Body of pancreas (tissue), 4 donors: ENCODE measurements around the gene CDK14.

ENCODE experiments used
- POLR2A ChIP-seq, 3 donors: fragments of 450-650 bp; IDR thresholded peaks; one replicate each; pipeline ENCODE4 v1.6.1; 2016; ENCODE audit warnings: antibody characterized with exemption in 3 of 3, mild to moderate bottlenecking in 2 of 3
- TF ChIP-seq, protein P1 (sequence below), 7 experiments: fragments of 450-650 bp in 4 of 7; fragments of 200-600 bp in 3 of 7; sonication (generic) in 3 of 7; IDR thresholded peaks; one replicate each; pipeline ENCODE4 v1.5.1; 2016 to 2019; ENCODE audit warnings: antibody characterized with exemption in 7 of 7

DNA sequence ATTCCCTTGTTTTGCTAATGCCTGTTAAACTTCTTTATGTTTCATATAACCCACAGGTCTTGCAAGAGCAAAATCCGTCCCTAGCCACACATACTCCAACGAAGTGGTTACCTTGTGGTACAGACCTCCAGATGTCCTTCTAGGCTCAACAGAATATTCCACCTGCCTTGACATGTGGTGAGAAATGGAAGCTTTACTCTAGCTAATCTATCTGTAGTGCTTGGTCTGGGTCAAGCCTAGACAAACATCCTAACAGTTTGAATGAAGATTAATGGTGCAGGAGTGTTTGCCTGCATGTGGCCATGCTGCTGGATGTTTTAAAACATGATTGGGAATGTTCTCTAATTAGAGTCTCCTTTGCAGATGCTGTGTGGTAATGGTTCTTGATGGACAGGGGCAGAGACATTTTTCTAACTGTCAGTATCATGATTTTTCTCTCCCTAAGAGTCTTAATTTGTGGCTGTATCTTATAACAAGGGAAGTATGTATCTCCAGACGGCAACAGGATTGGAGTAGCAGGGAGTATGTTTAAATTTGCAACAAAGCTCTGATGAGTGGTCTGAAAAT is 359.6 kb downstream of the CDK14 start:
- TF ChIP-seq, protein P1, sequence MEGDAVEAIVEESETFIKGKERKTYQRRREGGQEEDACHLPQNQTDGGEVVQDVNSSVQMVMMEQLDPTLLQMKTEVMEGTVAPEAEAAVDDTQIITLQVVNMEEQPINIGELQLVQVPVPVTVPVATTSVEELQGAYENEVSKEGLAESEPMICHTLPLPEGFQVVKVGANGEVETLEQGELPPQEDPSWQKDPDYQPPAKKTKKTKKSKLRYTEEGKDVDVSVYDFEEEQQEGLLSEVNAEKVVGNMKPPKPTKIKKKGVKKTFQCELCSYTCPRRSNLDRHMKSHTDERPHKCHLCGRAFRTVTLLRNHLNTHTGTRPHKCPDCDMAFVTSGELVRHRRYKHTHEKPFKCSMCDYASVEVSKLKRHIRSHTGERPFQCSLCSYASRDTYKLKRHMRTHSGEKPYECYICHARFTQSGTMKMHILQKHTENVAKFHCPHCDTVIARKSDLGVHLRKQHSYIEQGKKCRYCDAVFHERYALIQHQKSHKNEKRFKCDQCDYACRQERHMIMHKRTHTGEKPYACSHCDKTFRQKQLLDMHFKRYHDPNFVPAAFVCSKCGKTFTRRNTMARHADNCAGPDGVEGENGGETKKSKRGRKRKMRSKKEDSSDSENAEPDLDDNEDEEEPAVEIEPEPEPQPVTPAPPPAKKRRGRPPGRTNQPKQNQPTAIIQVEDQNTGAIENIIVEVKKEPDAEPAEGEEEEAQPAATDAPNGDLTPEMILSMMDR (IDR thresholded peaks at IDR 0.05), result no peak
- TF ChIP-seq POLR2A (IDR thresholded peaks at IDR 0.05), result no peak
